Nephron (organoid): ENCODE measurements around the gene CSF1R.

Experiments
- H3K27ac Mint-ChIP-seq, 3 experiments: 2 replicates each; pipeline ENCODE4 v1.8.0; 2020; ENCODE audit warnings: mixed read lengths in 3 of 3, mild to moderate bottlenecking in 2 of 3, moderate library complexity in 1 of 3
- H3K27me3 Mint-ChIP-seq: 2 replicates; pipeline ENCODE4 v1.8.0; 2021; ENCODE audit warnings: low read depth, mild to moderate bottlenecking, moderate library complexity, mixed read lengths
- H3K36me3 Mint-ChIP-seq: 2 replicates; pipeline ENCODE4 v1.8.0; 2020; ENCODE audit warnings: low read depth, mixed read lengths
- H3K4me1 Mint-ChIP-seq: 2 replicates; pipeline ENCODE4 v1.8.0; 2020; ENCODE audit warnings: mixed read lengths
- H3K4me3 Mint-ChIP-seq, 3 experiments: 2 replicates each; pipeline ENCODE4 v1.8.0; 2020; ENCODE audit warnings: mild to moderate bottlenecking in 3 of 3, mixed read lengths in 3 of 3, moderate library complexity in 2 of 3
- H3K9me3 Mint-ChIP-seq: 2 replicates; pipeline ENCODE4 v1.8.0; 2020; ENCODE audit warnings: mixed read lengths
- CTCF ChIP-seq, 3 experiments: fragments of 200-600 bp; sonication (generic); IDR thresholded peaks; one replicate each; pipeline ENCODE4 v1.5.0; 2021; ENCODE audit warnings: antibody characterized with exemption in 3 of 3; ENCODE audit not compliant: unreplicated experiment in 3 of 3

The CSF1R gene

GRCh38 chr5:150119421-150120061 lies 33.2 kb upstream of the CSF1R start:
- Mint-ChIP-seq H3K27me3 (no peaks in the 10 kb centered on the region), H3K9me3 (no peaks in the 10 kb centered on the region), H3K36me3 (peaks cover 36% of the 10 kb centered on the region), H3K4me3 (no peak overlapping the region), H3K4me1 (no peaks in the 10 kb centered on the region), H3K27ac (no peak overlapping the region)
- TF ChIP-seq CTCF (IDR thresholded peaks at IDR 0.05; ENCODE audit: unreplicated experiment in 3 of 3): no peak

- Mint-ChIP-seq H3K27ac (no peak overlapping the region), H3K36me3 (peaks cover 36% of the 10 kb centered on the region), H3K9me3 (no peaks in the 10 kb centered on the region), H3K4me1 (no peaks in the 10 kb centered on the region), H3K27me3 (peaks cover 5% of the 10 kb centered on the region), H3K4me3 (no peak overlapping the region)
- no peak for TF ChIP-seq CTCF (IDR thresholded peaks at IDR 0.05; ENCODE audit: unreplicated experiment in 3 of 3)
Measured at GRCh38 chr5:150118561-150119229, 32.3 kb upstream of the CSF1R start.

- Mint-ChIP-seq H3K27ac (no peak overlapping the region), H3K36me3 (peaks cover 31% of the 10 kb centered on the region), H3K4me3 (no peak overlapping the region), H3K4me1 (peaks cover 4% of the 10 kb centered on the region), H3K27me3 (peaks cover 5% of the 10 kb centered on the region), H3K9me3 (no peaks in the 10 kb centered on the region)
- no peak for TF ChIP-seq CTCF (IDR thresholded peaks at IDR 0.05; ENCODE audit: unreplicated experiment in 3 of 3)
Measured at GRCh38 chr5:150117945-150118560, 31.7 kb upstream of the CSF1R start.

- Mint-ChIP-seq H3K36me3 (peaks cover 24% of the 10 kb centered on the region), H3K4me3 (no peak overlapping the region), H3K4me1 (peaks cover 12% of the 10 kb centered on the region), H3K27me3 (peaks cover 5% of the 10 kb centered on the region), H3K9me3 (no peaks in the 10 kb centered on the region), H3K27ac (no peak overlapping the region)
- TF ChIP-seq CTCF (IDR thresholded peaks at IDR 0.05; ENCODE audit: unreplicated experiment in 3 of 3): no peak
Measured at GRCh38 chr5:150116667-150117400, 30.5 kb upstream of the CSF1R start.

GRCh38 chr5:150114773-150115408 lies 28.5 kb upstream of the CSF1R start:
- TF ChIP-seq CTCF (IDR thresholded peaks at IDR 0.05; ENCODE audit: unreplicated experiment in 3 of 3): no peak
- Mint-ChIP-seq H3K4me3 (no peak overlapping the region), H3K4me1 (peaks cover 27% of the 10 kb centered on the region), H3K9me3 (no peaks in the 10 kb centered on the region), H3K36me3 (peaks cover 17% of the 10 kb centered on the region), H3K27ac (no peak overlapping the region), H3K27me3 (peaks cover 5% of the 10 kb centered on the region)
